ENCODE results near the gene OSBPL9.

- TF ChIP-seq POLR2AphosphoS5 (IDR thresholded peaks at IDR 0.05; ENCODE audit: borderline replicate concordance, low read depth, low read length), result no peak
- no peak for TF ChIP-seq EZH2 (IDR thresholded peaks at IDR 0.05)
- no peak for TF ChIP-seq FOXP2 (optimal IDR thresholded peaks at IDR 0.05; ENCODE audit: control extremely low read depth, extremely low read length, insufficient read depth)
Measured at GRCh38 chr1:51719146-51719545, 102.3 kb downstream of the OSBPL9 start.
